Fibroblast of skin of abdomen (primary cell): ENCODE results near the gene ABCB9. TPM values are rescaled to one million over a fixed set of nuclear protein-coding genes. Genes with fewer than 3 reads are reported as not detected.
"Not testable (repeated sequence)": the region's sequence is repeated elsewhere in the genome, so short reads cannot be mapped to it uniquely, and the experiment has no call there.

ENCODE experiments used
- DNase-seq: peaks from one replicate; pipeline ENCODE4 v3.0.0-alpha.2; 2013
- polyA plus RNA-seq, 2 experiments: library from polyadenylated mRNA; unstranded; fragments of 120-200 nt; gene quantifications; one replicate each; pipeline ENCODE4 v1.2.1, GENCODE V29; 2013; ENCODE audit not compliant: insufficient read length in 2 of 2

ABCB9 gene
- polyA plus RNA-seq (2013, experiment 1 of 2; ENCODE audit: insufficient read length), result 5.5 TPM
- 6.6 TPM for polyA plus RNA-seq (2013, experiment 2 of 2; ENCODE audit: insufficient read length)

DNA sequence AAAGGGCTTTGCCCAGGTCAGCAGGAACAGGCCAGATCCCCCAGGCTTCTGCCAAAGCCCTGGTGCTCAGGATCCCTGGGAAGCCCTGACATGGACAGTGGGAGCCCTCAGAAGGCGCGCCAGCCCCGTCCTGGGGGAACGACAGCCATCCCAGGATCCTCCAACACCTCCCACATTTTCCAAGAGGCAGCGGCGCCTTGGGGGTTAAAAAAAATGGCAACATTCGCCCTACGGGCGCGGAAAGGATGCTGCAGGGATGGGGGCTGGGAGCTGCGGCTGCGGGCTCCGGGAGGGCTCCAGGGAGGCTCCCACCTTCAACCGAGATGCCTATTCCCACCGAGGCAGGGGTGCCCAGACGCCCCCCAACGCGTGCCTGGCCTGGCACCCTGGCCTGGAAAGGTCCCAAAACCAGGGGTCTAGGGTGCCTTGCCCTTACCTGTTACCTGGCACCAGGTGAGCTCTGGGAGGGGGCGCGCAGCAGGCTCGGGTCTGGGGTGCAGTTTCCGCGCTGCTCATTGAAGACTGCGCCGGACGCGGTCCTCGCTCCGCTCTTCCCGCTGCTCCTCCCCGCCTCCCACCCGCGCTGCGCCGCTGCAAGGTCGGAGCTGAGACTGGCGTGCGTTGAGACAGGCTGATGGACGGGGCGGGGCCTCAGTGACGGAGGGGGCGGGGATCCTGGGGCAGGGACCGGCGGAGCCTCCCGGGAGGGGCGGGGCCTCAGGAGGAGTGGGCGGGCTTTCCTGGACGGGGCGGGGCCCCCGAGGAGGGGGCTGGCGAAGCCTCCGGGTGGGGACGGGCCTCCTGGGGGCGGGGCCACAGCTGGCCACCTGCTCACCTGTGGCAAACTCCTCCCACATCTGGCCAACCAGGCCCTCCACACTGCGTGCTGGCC is at the start of gene ABCB9:
ABCB9 (minus strand) TSS at position 613 of the 892 bp plus-strand sequence. CDS start 6,228 bp downstream, outside the sequence.
- peak; percentile 89 for DNase-seq

DNA sequence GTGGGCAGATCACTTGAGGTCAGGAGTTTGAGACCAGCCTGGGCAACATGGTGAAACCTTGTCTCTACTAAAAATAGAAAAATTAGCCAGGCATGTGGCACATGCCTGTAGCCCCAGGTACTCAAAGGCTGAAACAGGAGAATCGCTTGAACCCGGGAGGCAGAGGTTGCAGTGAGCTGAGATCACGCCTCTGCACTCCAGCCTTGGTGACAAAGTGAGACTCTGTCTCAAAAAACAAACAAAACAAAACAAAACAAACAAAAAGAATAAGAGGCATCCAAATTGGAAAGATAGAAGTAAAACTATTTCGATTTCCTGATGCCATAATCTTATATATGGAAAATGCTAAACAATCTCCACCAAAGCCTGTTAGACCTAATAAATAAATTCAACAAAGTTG is 48.2 kb upstream of the ABCB9 start:
- DNase-seq, result not testable (repeated sequence)

DNA sequence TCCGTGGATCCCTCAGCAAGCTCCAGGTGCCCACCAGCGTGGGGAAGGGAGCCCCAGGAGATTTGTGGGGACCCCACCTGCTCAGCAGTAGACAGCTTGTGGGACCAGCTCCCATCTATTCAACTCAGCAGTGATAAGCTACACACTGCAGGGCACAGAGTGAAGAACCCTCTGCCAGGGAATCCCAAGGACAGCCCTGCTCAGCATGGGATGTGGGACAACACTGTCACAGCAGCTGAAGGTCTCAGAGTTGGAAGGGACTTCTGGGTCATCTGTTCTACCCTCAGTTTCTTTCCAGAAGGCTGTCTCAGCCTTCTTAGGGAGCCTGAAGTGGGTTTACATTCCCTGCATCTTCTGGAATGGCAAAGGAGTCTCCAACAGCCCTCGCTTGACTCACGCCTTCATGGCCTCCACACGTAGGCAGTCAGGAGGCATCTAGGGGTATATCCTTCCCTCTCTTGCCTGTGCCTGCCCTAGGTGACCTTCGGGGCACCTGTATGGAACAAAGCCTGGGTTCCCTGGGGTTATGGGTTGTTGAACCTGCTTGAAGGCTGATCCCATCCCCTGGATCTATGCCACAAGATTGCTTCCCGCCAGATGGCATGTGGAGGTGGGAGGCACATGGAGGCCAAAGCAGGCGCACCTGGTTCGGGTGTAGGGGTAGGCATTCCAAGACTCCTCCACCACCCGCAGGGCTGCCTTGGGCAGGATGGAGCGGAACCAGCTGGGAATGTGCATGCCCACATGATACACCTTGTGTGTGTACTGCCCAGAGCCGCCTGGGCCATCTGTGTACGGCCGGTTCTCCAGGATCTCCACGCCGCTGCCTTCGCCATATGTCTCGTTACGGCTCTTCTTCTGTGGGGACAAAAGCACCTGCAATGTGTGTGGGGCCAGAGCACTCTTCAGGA is 47.2 kb upstream of the ABCB9 start:
- DNase-seq, result no peak

DNA sequence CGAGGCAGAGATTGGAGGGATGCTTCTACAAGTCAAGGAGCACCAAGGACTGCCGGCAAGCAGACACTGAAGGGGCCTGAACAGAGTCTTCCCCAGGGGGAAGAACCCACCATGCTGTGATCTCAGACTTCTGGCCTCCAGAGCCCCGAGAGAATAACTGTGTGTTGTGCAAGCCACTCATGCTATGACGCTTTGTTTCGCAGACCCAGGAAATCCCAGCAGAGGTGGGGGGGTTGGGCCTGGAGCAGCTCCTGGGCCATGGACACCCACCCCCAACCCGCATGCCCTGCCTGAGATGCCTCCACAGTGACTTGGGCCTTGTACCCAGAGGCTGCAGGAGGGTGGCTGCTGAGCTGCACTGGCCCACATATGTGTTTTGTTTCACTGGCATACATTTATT is 45.4 kb upstream of the ABCB9 start:
- no peak for DNase-seq

DNA sequence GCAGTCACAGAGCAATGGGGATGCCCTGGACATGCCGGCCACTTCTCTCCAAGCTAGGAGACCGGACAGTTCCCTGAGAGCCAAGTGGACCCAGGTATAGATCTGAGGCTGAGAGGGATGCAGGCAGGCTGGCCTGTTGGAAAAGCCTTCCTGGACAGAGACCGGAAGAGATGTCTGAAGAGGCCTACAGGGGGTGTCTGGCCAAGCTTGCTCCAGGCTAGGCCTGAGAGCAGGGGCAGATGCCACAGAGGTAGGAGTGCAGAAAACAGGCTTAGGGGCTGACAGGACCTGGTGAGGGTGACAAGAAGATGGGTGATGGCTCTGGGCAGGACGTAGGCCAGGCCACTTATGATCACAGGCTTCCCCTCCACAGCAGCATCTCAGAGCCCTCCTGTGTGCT is 44.4 kb upstream of the ABCB9 start:
- no peak for DNase-seq

DNA sequence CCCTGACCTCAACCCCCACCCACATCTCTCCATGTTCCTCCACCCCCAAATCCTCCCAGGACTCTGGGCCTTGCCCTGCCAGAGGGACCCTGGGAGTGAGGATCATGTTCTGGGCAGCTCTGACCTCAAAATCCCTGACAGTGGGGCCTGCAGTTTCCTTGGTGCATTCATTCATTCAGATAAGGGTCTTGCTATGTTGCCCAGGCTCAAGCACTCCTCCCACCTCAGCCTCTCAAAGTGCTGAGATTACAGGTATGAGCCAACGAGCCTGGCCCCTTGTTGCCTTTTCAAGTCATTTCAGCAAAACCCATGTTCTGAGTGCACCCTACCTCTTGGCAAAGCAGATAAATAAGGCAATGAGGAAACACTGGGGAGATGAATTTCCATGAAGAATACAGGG is 43.8 kb upstream of the ABCB9 start:
- DNase-seq, result no peak

DNA sequence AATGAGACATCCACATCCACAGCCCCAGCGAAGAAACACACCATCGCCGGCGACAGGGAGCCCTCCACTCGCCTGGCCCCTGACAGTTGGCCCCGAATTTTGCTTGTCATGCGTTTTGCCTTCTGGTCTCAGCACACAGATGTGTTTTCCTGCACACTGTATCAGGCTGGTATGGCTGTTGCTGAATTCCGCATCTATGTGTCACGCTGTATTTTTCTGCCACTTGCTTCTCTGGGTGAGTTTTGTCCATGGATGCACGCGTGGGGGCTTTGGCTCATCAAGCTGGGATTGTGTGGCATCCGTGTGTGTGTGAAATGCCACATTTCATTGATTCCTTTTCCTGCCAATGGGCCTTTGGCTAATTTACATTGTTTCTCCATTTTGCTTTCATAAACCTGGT is 40.7 kb upstream of the ABCB9 start:
- DNase-seq, result peak; percentile 25

DNA sequence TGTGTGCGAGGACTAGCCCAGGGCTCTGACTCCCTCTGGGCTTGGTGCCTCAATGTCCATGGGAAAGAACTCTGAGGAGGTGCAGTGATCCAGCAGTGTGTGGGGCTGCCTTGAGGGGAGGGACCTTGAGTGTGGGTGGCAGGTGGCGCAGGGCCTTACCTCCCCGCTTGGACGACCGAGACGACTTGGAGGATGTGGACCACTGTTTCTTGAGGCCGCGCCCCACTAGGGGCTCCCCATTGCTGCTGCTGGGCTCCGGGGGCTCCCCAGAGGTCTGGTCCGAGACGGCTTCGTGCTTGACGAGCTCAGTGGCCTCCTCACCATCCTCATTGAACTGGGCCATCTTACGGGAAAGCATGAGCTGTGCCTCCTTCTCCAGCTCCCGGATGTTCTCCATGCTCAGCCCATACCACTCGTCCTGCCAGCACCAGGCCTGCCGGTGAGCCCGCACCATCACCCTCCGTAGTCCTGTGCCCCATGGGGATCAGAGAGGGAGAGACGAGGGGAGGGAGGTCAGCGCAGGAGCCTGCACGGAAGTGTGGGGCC is 38.9 kb upstream of the ABCB9 start:
- no peak for DNase-seq

DNA sequence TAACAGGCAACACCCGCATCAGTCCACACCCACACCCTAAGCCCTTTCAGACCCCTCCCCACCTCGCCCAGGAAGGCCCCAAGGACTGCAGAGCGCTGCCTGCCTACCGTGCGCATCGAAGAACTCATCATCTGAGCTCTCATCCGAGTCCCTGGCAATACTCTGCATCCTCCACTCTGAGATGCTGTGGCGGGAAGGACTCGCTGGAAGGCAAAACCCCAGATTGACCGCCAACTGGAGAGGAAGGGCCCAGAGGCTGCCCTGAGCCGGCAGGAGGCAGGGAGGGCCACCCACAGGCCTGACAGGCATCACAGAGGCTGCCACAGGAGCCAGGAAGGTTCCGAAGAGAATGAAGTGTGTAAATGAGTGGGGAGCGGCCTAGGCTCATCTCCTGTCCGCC is 38.0 kb upstream of the ABCB9 start:
- DNase-seq, result no peak

DNA sequence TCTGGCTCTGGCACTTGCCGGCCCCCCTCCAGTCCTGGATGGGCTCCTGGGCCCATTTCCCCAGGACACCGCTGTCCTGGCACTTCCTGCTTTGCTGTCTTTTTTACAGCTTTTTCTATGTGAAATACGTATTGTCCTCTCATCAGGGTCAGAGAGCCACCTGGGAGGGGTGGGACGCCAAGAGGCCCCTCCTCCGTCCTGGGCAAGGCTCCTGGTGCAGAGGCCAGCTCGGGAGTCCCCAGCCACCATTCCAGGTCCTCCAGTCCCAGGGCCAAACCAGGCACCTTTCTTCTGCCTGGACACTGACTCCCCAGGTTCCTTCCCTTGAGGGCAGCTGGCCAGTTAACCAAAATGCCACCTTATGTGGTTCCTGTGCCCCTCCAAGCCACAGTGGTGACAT is 37.0 kb upstream of the ABCB9 start:
- no peak for DNase-seq

DNA sequence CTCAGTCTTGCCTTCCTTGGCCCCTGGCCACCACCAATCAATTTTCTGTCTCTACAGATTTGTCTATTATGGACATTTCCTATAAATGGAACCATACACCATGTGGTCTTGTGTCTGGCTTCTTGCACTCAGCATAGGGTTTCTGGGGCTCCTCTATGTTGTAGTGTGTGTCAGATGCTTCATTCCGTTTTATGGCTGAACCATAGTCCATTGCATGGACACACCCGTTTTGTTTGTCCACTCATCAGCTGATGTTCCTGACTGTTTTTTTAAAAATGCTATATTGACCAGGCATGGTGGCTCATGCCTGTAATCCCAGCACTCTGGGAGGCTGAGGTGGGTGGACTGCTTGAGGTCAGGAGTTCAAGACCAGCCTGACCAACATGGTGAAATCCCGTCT is 35.2 kb upstream of the ABCB9 start:
- no peak for DNase-seq

DNA sequence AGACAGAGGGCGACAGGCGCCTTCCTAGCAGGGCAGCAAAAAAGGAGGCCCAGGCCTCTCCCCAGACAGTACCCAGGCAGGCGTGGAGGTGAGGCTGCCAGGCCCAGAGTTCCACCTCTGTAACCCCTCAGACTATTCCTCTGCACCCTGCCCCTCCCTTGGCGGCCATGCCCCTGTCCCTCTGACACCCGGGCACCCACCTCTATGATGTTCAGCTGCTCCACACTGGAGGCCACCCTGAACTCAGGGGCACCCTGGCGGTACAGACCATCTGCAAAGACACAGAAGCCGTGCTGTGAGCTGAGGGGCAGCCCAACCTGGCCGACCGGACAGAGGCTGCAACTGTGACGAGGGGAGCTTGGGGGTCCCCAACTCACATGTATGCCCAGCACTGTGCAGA is 34.3 kb upstream of the ABCB9 start:
- no peak for DNase-seq

DNA sequence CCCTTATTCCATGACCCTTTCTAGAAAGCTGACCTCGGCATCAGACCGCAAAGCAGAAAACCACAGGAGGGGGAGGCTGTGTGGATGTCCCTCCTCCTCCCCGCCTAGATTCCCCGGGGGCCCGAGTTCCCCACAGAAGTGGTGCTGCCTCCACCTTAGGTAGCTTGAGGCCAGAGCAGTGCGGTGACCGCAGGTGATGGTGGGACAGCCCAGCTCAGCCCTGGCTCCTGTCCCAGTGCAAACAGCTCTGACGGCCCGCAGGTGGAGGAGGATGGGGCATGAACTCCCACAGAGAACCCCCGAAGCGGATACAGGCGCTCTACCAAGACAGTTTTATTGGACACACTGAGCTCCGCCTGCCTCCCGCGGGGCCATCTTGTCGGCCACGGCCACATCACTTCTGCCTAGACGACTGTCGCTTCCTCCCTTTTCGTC is 33.7 kb upstream of the ABCB9 start:
- no peak for DNase-seq

DNA sequence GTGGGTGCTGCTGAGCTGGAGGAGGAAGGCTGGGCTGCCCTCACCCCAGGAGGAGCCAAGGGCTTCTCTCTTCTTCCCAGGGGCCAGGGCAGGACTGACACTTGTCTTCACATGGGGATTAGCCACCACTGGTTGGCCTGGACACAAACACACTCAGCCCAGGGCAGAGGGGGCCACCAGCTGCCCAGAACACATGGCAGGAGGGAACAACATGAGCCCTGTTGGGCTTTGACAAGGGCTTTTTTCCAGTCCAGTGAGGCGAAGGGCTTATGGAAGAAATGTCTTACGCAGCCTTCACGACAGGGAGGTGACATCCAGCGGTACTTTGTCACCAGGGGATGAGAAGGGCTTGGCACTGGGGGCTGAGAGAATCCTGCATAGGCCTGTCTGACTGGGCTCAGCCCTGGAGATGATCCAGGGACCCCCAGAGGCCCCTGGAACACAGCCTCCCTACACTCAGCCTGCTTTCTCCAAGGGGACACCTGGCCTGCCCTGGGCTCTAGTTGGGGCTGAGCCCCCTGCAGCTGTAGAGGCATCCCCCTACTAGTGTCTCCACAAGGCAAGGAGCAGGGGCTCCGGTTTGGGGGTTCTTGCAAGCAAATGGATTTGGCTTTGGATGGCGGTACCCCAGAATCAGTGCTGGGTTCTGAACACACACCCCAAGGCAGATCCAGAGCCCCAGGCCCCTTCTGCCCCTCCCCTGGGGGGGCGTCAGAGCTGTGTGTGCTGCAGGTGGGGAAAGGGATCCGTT is 33.1 kb upstream of the ABCB9 start:
- no peak for DNase-seq

DNA sequence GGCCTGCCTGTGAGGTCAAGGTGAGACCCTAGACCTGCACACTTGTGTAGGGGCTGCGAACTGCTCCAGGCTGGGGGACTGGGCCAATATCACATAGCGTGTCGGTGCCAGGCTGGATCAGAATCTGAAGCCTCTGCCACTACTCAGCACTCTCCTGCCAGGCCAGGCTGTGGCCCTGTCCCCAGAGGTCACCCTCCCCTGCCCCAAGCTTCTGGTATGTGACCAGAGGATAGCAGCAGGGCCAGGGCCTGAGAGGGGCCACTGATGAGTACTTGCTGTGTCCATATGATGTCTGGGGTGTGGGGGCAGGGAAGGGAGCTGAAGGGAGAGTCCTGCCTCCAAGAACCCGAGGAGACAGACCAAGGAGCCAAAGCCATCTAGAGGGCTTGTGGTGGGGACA is 32.1 kb upstream of the ABCB9 start:
- DNase-seq, result no peak

DNA sequence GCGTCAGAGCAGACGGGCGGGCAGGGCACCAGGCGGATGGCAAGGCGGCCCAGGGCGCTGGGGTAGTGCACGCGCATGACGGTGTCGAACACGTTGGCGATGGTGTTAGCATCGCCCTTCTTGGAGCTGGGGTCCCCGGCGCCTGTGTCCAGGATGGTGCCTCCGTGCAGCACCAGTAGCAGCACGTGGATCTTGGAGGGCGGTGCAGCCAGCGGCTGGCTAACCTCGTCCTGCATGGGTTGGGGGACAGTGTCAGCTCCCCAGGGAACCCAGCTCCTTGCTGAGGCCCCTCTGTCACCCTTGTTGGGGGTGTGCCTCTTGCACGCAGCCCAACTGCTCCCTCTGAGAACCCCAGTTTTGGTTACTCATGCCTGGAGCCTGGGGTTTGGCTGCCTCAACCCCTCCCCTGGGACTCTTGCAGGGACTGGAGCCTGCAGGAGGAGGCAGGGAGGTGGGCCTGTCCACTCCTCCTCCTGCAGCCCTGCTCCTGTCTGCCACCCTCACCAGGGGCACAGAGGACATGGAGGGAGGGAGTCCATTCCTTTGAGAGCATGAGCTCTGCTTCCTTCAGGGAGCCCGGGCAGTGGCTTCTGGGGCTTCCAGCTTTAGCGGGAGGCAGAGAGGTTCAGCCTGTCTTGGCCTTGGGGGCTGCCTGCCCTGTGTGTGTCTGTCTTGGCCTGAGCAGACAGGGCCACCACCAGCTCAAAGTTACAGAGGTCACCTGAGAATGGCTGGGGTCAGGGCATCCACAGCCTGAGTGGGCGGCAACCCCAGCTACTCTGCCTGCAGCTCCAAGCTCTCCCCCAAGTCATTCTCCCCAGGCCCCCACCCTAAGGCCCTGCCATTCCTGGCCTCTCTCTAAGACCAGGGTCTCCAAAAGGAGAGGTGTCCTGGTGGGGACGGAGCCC is 31.3 kb upstream of the ABCB9 start:
- no peak for DNase-seq

DNA sequence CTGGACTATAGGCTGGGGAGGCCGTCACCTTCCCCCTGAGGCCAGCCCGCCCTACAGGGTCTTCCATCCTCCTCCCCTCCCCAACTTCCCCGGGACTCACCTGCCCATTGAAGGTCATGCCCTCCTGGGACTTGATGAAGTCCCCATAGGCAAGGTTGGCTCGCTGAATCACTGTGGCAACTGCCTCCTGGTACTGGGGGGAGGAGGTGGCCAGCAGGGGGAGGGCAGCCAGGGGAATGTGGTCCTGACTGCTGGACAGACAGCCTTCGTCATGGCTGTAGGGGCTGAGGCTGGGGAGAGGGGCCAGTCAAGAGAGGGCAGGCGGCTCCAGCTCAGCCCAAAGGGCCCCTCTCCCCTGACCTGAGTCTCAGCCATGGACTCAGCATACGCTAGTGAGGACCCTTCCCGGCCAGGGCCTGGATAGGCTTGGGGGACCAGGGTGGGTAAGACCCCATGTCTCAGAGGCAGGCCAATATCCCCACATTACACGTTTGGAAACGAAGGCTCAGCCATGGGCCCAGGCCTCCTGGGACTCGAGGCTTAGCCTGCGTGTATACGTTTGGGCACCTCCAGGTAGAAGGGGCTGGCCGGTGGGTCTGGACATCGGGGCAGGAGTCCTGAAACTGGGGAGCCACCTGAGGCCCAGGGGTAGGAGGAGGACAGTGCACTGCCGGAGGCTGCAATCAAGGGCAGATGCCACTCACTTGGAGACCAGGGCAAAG is 30.5 kb upstream of the ABCB9 start:
- no peak for DNase-seq

DNA sequence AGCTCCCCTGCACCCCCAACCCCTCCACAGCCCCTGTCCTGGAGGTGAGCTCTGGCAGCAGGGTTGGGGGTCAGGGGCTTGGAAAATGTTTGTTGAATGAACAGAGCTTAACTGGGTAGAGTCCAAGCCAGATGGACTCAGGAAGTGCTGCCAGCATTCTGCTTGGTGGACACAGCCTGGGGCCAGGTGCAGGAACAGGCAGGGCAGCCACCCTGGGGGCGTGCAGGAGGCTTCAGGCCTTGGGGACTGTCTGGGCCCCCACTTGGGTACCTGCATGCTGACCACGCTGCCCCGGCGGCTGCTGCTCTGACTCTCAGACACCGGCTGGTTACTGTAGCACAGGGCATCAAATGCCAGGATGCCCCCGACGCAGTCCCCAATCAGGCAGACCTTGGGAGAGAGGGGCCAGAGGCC is 29.9 kb upstream of the ABCB9 start:
- DNase-seq, result no peak

DNA sequence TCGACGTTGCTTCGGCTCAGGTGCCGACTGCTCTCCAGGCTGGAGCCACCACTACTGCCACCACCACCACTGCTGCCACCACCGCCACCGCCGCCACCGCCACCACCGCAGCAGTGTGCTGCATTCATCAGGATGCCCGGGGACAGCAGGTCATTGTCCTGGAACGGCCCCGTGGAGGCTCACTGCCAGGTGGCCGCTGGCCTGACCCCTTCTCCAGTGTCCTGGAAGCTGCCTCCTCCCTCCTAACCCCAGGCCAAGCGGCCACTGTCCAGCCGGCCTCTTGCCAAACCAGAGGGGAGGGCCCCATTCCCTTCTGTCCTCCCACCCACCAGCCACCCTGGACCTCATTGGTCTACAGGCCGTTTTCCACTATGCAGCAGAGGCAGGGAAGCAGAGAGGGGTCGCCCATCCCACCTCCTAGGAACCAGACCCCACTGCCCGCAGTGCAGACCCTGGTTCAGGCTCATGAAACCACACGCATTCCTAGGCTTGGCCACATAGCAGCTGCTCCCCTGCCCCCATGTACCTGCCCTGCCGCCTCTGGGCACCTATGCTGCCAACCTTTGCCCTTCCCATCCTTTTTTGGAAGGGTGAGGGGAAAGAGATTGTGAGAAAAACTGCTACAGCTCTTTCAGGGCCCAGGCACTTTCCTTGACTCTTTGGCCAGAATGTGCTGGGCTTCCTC is 29.4 kb upstream of the ABCB9 start:
- no peak for DNase-seq
